Coronary artery (tissue), 2 donors: ENCODE measurements around the gene MAGI1.
A peak's percentile ranks its signal among the peaks of the same experiment; 100 is the strongest.

Experiments used
- DNase-seq: peaks from one replicate; pipeline ENCODE4 v3.0.0-alpha.2; 2017; ENCODE audit warnings: low spot score
- H3K27ac ChIP-seq, 2 donors: fragments of 200-600 bp; sonication (generic); one replicate each; pipeline ENCODE4 v1.5.1; 2016 to 2019
- H3K4me3 ChIP-seq: fragments of 200-600 bp; sonication (generic); 2 replicates; pipeline ENCODE4 v1.5.1; 2016; ENCODE audit warnings: mild to moderate bottlenecking, moderate library complexity
- CTCF ChIP-seq: fragments of 200-600 bp; sonication (generic); IDR thresholded peaks from one replicate; pipeline ENCODE4 v1.5.1; 2019; ENCODE audit warnings: antibody characterized with exemption

The MAGI1 gene

GRCh38 chr3:65584913-65585312 lies 453.8 kb downstream of the MAGI1 start:
- no peak overlapping the region for H3K4me3 ChIP-seq
- TF ChIP-seq CTCF = no peak
- DNase-seq = no peak
- H3K27ac ChIP-seq = no peak overlapping the region

GRCh38 chr3:65584002-65584401 lies 454.7 kb downstream of the MAGI1 start:
- Histone ChIP-seq H3K27ac (no peak overlapping the region), H3K4me3 (no peak overlapping the region)
- TF ChIP-seq CTCF = no peak
- DNase-seq = no peak

- TF ChIP-seq CTCF = no peak
- Histone ChIP-seq H3K4me3 (no peak overlapping the region), H3K27ac (no peak overlapping the region)
- no peak for DNase-seq
Observed at GRCh38 chr3:65583188-65583587, 455.5 kb downstream of the MAGI1 start.

- DNase-seq = no peak
- TF ChIP-seq CTCF = no peak
- Histone ChIP-seq H3K27ac (no peak overlapping the region), H3K4me3 (no peak overlapping the region)
Observed at GRCh38 chr3:65582012-65582717, 456.6 kb downstream of the MAGI1 start.

- TF ChIP-seq CTCF = no peak
Observed at GRCh38 chr3:65581313-65581712, 457.4 kb downstream of the MAGI1 start.

GRCh38 chr3:65578861-65579260 lies 459.9 kb downstream of the MAGI1 start:
- TF ChIP-seq CTCF = no peak
- no peak for DNase-seq
- Histone ChIP-seq H3K4me3 (no peak overlapping the region), H3K27ac (no peak overlapping the region)

More at GRCh38 chr3:65581313-65581712, 457.4 kb downstream of the MAGI1 start:
- Histone ChIP-seq H3K4me3 (no peak overlapping the region), H3K27ac (no peak overlapping the region)
- no peak for DNase-seq

- peak overlapping the region in 1 of 2 donors; percentile 5 for H3K27ac ChIP-seq
Observed at GRCh38 chr3:65577843-65578430, 460.8 kb downstream of the MAGI1 start.

More at GRCh38 chr3:65577843-65578430, 460.8 kb downstream of the MAGI1 start:
- DNase-seq = no peak
- no peak overlapping the region for H3K4me3 ChIP-seq
- TF ChIP-seq CTCF = no peak
